Endothelial cell (in vitro differentiated cells): ENCODE results near the gene BCOR. TPM values are rescaled to one million over a fixed set of nuclear protein-coding genes. Genes with fewer than 3 reads are reported as not detected.

Experiments used
- DNase-seq: peaks from one replicate; pipeline ENCODE4 v3.0.0; 2021; ENCODE audit warnings: low spot score
- H3K27ac Mint-ChIP-seq: one replicate; pipeline ENCODE4 v1.8.0; 2021; ENCODE audit warnings: mixed read lengths, inconsistent platforms; ENCODE audit not compliant: unreplicated experiment
- H3K27me3 Mint-ChIP-seq: one replicate; pipeline ENCODE4 v1.8.0; 2021; ENCODE audit warnings: mild to moderate bottlenecking, moderate library complexity, mixed read lengths, inconsistent platforms; ENCODE audit not compliant: unreplicated experiment
- H3K36me3 Mint-ChIP-seq: one replicate; pipeline ENCODE4 v1.8.0; 2021; ENCODE audit warnings: mild to moderate bottlenecking, low read depth, mixed read lengths, inconsistent platforms; ENCODE audit not compliant: unreplicated experiment
- H3K4me1 Mint-ChIP-seq: one replicate; pipeline ENCODE4 v1.8.0; 2021; ENCODE audit warnings: mild to moderate bottlenecking, mixed read lengths, inconsistent platforms; ENCODE audit not compliant: unreplicated experiment
- H3K4me3 Mint-ChIP-seq: one replicate; pipeline ENCODE4 v1.8.0; 2021; ENCODE audit warnings: mild to moderate bottlenecking, mixed read lengths, inconsistent platforms; ENCODE audit not compliant: unreplicated experiment
- H3K9me3 Mint-ChIP-seq: one replicate; pipeline ENCODE4 v1.8.0; 2021; ENCODE audit warnings: mixed read lengths, inconsistent platforms; ENCODE audit not compliant: unreplicated experiment
- CTCF ChIP-seq: fragments of 200-600 bp; sonication (generic); IDR thresholded peaks from one replicate; pipeline ENCODE4 v1.5.0; 2021; ENCODE audit warnings: antibody characterized with exemption; ENCODE audit not compliant: unreplicated experiment
- long read RNA-seq: library from polyadenylated mRNA; unstranded; transcript quantifications from one replicate; pipeline ENCODE4 v2.0.0, GENCODE V29; 2020; ENCODE audit not compliant: unreplicated experiment
- total RNA-seq: library from RNA; stranded (reverse); fragmentation: NEBNext Ultra II Directional; extraction: Animal tissue kit (Norgen Biotek cat#: 25700); gene quantifications from one replicate; pipeline ENCODE4 v1.2.1, GENCODE V29; 2021; ENCODE audit not compliant: unreplicated experiment

BCOR gene
- total RNA-seq = 34.5 TPM
- long read RNA-seq, partial matches to known transcripts = 0 of 2 reads
- long read RNA-seq, other reads (novel, unspliced or antisense) = 2 of 2 reads

- DNase-seq = peak; percentile 46
Observed at GRCh38 chrX:40097504-40098263, at the start of gene BCOR. BCOR (minus strand) TSS chrX:40097958; CDS start chrX:40077929, 20,029 bp downstream.

GRCh38 chrX:40147126-40147952 lies 49.6 kb upstream of the BCOR start:
- DNase-seq = peak; percentile 14
- no peaks in the 10 kb centered on the region for H3K9me3 Mint-ChIP-seq
- peaks cover 46% of the 10 kb centered on the region for H3K4me1 Mint-ChIP-seq

More at GRCh38 chrX:40097504-40098263, at the start of gene BCOR:
- H3K27ac Mint-ChIP-seq = no peak within 1 kb of the TSS
- no peaks in the 10 kb centered on the region for H3K9me3 Mint-ChIP-seq
- no peak within 1 kb of the TSS for H3K4me3 Mint-ChIP-seq
- peaks cover 17% of the 10 kb centered on the region for H3K4me1 Mint-ChIP-seq
- no peak for TF ChIP-seq CTCF
- peaks cover 5% of the 10 kb centered on the region for H3K27me3 Mint-ChIP-seq
- peaks cover under 1% of the 10 kb centered on the region for H3K36me3 Mint-ChIP-seq

GRCh38 chrX:40146262-40147125 lies 48.7 kb upstream of the BCOR start:
- no peak for TF ChIP-seq CTCF
- no peaks in the 10 kb centered on the region for H3K36me3 Mint-ChIP-seq
- H3K27ac Mint-ChIP-seq = no peak overlapping the region
- peak; percentile 21 for DNase-seq
- no peaks in the 10 kb centered on the region for H3K9me3 Mint-ChIP-seq
- peak overlapping the region; percentile 65 for H3K4me3 Mint-ChIP-seq
- peaks cover 2% of the 10 kb centered on the region for H3K27me3 Mint-ChIP-seq
- peaks cover 48% of the 10 kb centered on the region for H3K4me1 Mint-ChIP-seq

More at GRCh38 chrX:40147126-40147952, 49.6 kb upstream of the BCOR start:
- H3K27me3 Mint-ChIP-seq = peaks cover 2% of the 10 kb centered on the region
- no peaks in the 10 kb centered on the region for H3K36me3 Mint-ChIP-seq
- peak overlapping the region; percentile 65 for H3K4me3 Mint-ChIP-seq
- no peak for TF ChIP-seq CTCF
- H3K27ac Mint-ChIP-seq = no peak overlapping the region

GRCh38 chrX:40145923-40146261 lies 48.1 kb upstream of the BCOR start:
- H3K27ac Mint-ChIP-seq = no peak overlapping the region
- peak overlapping the region; percentile 90 for H3K4me3 Mint-ChIP-seq
- no peaks in the 10 kb centered on the region for H3K9me3 Mint-ChIP-seq
- H3K36me3 Mint-ChIP-seq = no peaks in the 10 kb centered on the region
- DNase-seq = no peak
- peaks cover 2% of the 10 kb centered on the region for H3K27me3 Mint-ChIP-seq
- no peak for TF ChIP-seq CTCF
- peaks cover 48% of the 10 kb centered on the region for H3K4me1 Mint-ChIP-seq
